Naive B cell (primary cell): ENCODE results near the gene TNXB. TPM values are rescaled to one million over a fixed set of nuclear protein-coding genes. Genes with fewer than 3 reads are reported as not detected.
A peak's percentile ranks its signal among the peaks of the same experiment; 100 is the strongest.
"Not testable (repeated sequence)": the region's sequence is repeated elsewhere in the genome, so short reads cannot be mapped to it uniquely, and the experiment has no call there.

Experiments used
- ATAC-seq, 2 donors: fragments of 150-1000 bp; cut with Tn5 transposase; 2 replicates each; pipeline ENCODE4 v1.10.0; 2021; ENCODE audit warnings: low read depth in 2 of 2, mild to moderate bottlenecking in 2 of 2, moderate library complexity in 2 of 2
- DNase-seq: peaks from one replicate; pipeline ENCODE4 v3.0.0; 2022
- H3K27ac Mint-ChIP-seq, 6 donors: one replicate each; pipeline ENCODE4 v1.8.0; 2020 to 2022; ENCODE audit warnings: mild to moderate bottlenecking in 6 of 6, mixed read lengths in 6 of 6, moderate library complexity in 5 of 6, inconsistent platforms in 2 of 6
- H3K27me3 Mint-ChIP-seq, 3 donors: one replicate each; pipeline ENCODE4 v1.8.0; 2021 to 2022; ENCODE audit warnings: mixed read lengths in 3 of 3, mild to moderate bottlenecking in 1 of 3
- H3K36me3 Mint-ChIP-seq, 2 donors: one replicate each; pipeline ENCODE4 v1.8.0; 2020 to 2022; ENCODE audit warnings: mixed read lengths in 2 of 2, inconsistent platforms in 1 of 2, mild to moderate bottlenecking in 1 of 2
- H3K4me1 Mint-ChIP-seq, 3 donors: one replicate each; pipeline ENCODE4 v1.8.0; 2020 to 2022; ENCODE audit warnings: mixed read lengths in 3 of 3, inconsistent platforms in 1 of 3, mild to moderate bottlenecking in 1 of 3, moderate library complexity in 1 of 3
- H3K4me3 Mint-ChIP-seq, 8 donors: one replicate each; pipeline ENCODE4 v1.8.0; 2020 to 2022; ENCODE audit warnings: mild to moderate bottlenecking in 8 of 8, mixed read lengths in 8 of 8, moderate library complexity in 8 of 8, inconsistent platforms in 2 of 8
- H3K9me3 Mint-ChIP-seq, 7 donors: one replicate each; pipeline ENCODE4 v1.8.0; 2020 to 2022; ENCODE audit warnings: mixed read lengths in 7 of 7, mild to moderate bottlenecking in 5 of 7, inconsistent platforms in 2 of 7, moderate library complexity in 1 of 7
- polyA plus RNA-seq, 6 donors: library from polyadenylated mRNA; unstranded; fragments of 300-500 nt; fragmentation: Illumina TruSeq; gene quantifications; one replicate each; pipeline ENCODE4 v1.2.3, GENCODE V29; 2021; ENCODE audit warnings: low read depth in 6 of 6

TNXB gene
- polyA plus RNA-seq, 6 donors from 2014 or later, result 0.23 to 0.44 TPM; not detected in 4

DNA sequence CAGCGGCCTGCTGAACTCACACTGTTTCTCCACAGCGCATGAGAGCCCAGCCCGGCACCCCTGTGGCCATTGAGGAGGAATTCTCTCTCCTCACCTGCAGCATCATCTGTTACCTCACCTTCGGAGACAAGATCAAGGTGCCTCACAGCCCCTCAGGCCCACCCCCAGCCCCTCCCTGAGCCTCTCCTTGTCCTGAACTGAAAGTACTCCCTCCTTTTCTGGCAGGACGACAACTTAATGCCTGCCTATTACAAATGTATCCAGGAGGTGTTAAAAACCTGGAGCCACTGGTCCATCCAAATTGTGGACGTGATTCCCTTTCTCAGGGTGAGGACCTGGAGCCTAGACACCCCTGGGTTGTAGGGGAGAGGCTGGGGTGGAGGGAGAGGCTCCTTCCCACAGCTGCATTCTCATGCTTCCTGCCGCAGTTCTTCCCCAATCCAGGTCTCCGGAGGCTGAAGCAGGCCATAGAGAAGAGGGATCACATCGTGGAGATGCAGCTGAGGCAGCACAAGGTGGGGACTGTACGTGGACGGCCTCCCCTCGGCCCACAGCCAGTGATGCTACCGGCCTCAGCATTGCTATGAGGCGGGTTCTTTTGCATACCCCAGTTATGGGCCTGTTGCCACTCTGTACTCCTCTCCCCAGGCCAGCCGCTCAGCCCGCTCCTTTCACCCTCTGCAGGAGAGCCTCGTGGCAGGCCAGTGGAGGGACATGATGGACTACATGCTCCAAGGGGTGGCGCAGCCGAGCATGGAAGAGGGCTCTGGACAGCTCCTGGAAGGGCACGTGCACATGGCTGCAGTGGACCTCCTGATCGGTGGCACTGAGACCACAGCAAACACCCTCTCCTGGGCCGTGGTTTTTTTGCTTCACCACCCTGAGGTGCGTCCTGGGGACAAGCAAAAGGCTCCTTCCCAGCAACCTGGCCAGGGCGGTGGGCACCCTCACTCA is 69.5 kb downstream of the TNXB start:
- not testable (repeated sequence) for H3K4me1 Mint-ChIP-seq, ATAC-seq, H3K4me3 Mint-ChIP-seq, H3K9me3 Mint-ChIP-seq, DNase-seq, H3K27ac Mint-ChIP-seq, H3K36me3 Mint-ChIP-seq, H3K27me3 Mint-ChIP-seq

DNA sequence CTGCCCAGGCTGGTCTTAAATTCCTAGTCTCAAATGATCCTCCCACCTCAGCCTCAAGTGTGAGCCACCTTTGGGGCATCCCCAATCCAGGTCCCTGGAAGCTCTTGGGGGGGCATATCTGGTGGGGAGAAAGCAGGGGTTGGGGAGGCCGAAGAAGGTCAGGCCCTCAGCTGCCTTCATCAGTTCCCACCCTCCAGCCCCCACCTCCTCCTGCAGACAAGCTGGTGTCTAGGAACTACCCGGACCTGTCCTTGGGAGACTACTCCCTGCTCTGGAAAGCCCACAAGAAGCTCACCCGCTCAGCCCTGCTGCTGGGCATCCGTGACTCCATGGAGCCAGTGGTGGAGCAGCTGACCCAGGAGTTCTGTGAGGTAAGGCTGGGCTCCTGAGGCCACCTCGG is 70.3 kb downstream of the TNXB start:
- ATAC-seq, H3K4me3 Mint-ChIP-seq, DNase-seq, H3K27me3 Mint-ChIP-seq, H3K9me3 Mint-ChIP-seq, H3K36me3 Mint-ChIP-seq, H3K27ac Mint-ChIP-seq, H3K4me1 Mint-ChIP-seq: not testable (repeated sequence)

- H3K27me3 Mint-ChIP-seq, H3K4me3 Mint-ChIP-seq, H3K4me1 Mint-ChIP-seq, H3K9me3 Mint-ChIP-seq, DNase-seq, H3K36me3 Mint-ChIP-seq: not testable (repeated sequence)
- peak within 1 kb of the TSS in 1 of 6 donors; percentile 62 for H3K27ac Mint-ChIP-seq
- peak; percentile 87 for ATAC-seq
These were observed 71.3 kb downstream of the TNXB start, which contains the start of gene CYP21A2 for GRCh38 chr6:32037598-32038524. CYP21A2 (plus strand) TSS chr6:32038415; CDS start chr6:32038423, 8 bp downstream.

DNA sequence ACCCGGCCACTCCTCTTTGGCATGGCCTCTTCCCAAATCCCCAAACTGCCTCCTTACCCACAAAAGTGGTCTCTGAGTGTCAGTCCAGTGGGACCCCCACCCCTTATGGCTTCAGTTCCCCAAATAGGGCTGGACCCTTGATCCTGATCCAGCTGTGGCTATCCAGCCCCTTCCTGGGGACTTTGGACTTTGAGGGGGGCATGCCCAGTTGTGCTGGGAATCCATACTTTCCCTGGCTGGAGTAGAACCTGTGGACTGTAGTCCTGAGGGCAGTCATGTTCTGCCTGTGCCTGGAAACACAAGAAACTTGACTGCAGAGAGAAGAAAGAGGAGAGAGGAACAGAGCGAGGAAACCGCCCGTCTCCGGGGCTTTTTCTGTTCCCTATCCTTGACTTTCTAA is 72.0 kb downstream of the TNXB start:
- H3K4me1 Mint-ChIP-seq, H3K9me3 Mint-ChIP-seq, DNase-seq, H3K4me3 Mint-ChIP-seq, H3K36me3 Mint-ChIP-seq, H3K27me3 Mint-ChIP-seq, ATAC-seq: not testable (repeated sequence)
- peak overlapping the region in 1 of 6 donors; percentile 62 for H3K27ac Mint-ChIP-seq

GRCh38 chr6:32035283-32036013 is 73.7 kb downstream of the TNXB start:
- ATAC-seq, H3K4me3 Mint-ChIP-seq, H3K4me1 Mint-ChIP-seq, H3K27me3 Mint-ChIP-seq, H3K36me3 Mint-ChIP-seq, H3K9me3 Mint-ChIP-seq, DNase-seq, H3K27ac Mint-ChIP-seq: not testable (repeated sequence)

GRCh38 chr6:32029553-32029952 is 79.6 kb downstream of the TNXB start:
- H3K36me3 Mint-ChIP-seq, DNase-seq, H3K27me3 Mint-ChIP-seq, ATAC-seq, H3K4me1 Mint-ChIP-seq, H3K27ac Mint-ChIP-seq, H3K9me3 Mint-ChIP-seq, H3K4me3 Mint-ChIP-seq: not testable (repeated sequence)

GRCh38 chr6:32028631-32029030 is 80.5 kb downstream of the TNXB start:
- H3K4me1 Mint-ChIP-seq, H3K36me3 Mint-ChIP-seq, H3K27ac Mint-ChIP-seq, H3K27me3 Mint-ChIP-seq, H3K9me3 Mint-ChIP-seq, ATAC-seq, DNase-seq, H3K4me3 Mint-ChIP-seq: not testable (repeated sequence)

DNA sequence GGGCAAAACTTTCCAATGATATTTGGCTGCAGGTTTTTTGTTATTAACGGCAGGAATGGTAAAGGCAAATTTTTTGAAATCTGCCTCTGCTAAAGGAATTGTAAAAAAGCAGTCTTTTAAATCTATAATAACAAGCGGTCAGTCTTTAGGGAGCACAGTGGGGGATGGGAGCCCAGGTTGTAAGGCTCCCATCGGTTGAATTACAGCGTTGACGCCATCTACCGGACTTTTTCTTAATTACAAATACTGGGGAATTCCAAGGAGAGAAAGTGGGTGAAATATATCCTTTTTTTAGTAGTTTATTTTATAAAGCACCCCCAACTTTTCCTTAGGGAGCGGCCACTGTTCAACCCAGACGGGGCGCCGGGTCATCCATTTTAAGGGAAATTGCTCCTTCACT is 87.0 kb downstream of the TNXB start:
- not testable (repeated sequence) for H3K27ac Mint-ChIP-seq, H3K4me3 Mint-ChIP-seq, H3K36me3 Mint-ChIP-seq, H3K27me3 Mint-ChIP-seq, DNase-seq, H3K4me1 Mint-ChIP-seq, H3K9me3 Mint-ChIP-seq
- peak in 1 of 2 donors; percentile 43 for ATAC-seq

DNA sequence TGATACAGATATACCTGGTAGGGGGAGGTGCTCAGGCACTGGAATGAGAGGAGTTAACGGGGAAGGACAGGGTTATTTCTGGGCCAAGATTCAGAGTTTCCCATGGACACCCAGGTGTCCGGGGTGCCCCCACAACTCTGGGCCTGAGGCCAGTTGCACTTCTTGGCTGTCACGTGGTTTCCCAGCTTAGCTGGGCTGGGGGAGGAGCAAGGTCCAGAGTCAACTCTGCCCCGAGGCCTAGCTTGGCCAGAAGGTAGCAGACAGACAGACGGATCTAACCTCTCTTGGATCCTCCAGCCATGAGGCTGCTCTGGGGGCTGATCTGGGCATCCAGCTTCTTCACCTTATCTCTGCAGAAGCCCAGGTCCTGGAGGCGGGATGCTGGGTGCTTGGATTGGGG is 94.6 kb downstream of the TNXB start, which contains the start of gene C4B:
Gene C4B, plus strand, starts transcription at position 249 of the 400 bp plus-strand sequence. Its CDS starts 51 bp downstream, at position 300.
- not testable (repeated sequence) for H3K27me3 Mint-ChIP-seq, DNase-seq, H3K4me1 Mint-ChIP-seq, ATAC-seq, H3K36me3 Mint-ChIP-seq, H3K27ac Mint-ChIP-seq, H3K9me3 Mint-ChIP-seq, H3K4me3 Mint-ChIP-seq

GRCh38 chr6:32013738-32014137 is 95.4 kb downstream of the TNXB start:
- H3K36me3 Mint-ChIP-seq, H3K4me1 Mint-ChIP-seq, ATAC-seq, H3K27ac Mint-ChIP-seq, H3K27me3 Mint-ChIP-seq, H3K4me3 Mint-ChIP-seq, H3K9me3 Mint-ChIP-seq, DNase-seq: not testable (repeated sequence)

DNA sequence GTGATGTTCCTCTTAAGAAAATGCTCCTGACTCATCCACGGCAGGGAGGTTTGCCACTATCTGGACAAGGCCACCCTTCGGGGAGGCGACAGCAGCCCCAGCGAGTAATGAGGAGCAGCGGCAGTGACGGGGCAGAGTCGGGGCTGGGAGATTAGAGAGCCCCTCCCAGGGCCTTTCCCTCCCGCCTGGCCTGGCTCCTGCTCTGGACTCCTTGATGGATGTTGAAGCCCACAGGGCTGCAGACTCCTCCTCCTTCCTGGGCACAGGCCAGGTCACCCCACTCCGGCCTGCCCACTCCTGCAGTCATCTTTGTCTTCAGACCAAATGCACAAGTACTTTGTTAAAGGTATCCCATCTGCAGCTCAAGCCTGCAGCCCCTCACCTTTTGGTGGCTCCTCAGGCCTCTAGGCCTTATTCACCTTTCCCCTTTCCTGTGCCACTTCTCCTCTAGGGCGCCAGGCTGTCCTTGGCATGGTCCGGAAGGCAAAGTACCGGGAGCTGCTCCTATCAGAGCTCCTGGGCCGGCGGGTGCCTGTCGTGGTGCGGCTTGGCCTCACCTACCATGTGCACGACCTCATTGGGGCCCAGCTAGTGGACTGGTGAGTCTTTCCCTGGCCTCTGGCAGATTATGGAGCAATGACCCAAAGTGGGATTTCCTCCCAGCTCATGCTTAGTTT is 96.1 kb downstream of the TNXB start:
- H3K27ac Mint-ChIP-seq, H3K36me3 Mint-ChIP-seq: not testable (repeated sequence)

GRCh38 chr6:32010856-32011530 is 98.1 kb downstream of the TNXB start:
- H3K9me3 Mint-ChIP-seq, H3K4me3 Mint-ChIP-seq, DNase-seq, ATAC-seq, H3K36me3 Mint-ChIP-seq, H3K27me3 Mint-ChIP-seq, H3K4me1 Mint-ChIP-seq: not testable (repeated sequence)
- peak overlapping the region in 1 of 6 donors; percentile 47 for H3K27ac Mint-ChIP-seq

More for the DNA sequence above, 96.1 kb downstream of the TNXB start:
- H3K27me3 Mint-ChIP-seq, DNase-seq, H3K4me1 Mint-ChIP-seq, ATAC-seq, H3K4me3 Mint-ChIP-seq, H3K9me3 Mint-ChIP-seq: not testable (repeated sequence)
